CD14-positive monocyte (primary cell): ENCODE data around the gene URB2. TPM values are rescaled to one million over a fixed set of nuclear protein-coding genes. Genes with fewer than 3 reads are reported as not detected.

ENCODE experiments used
- DNase-seq, 3 donors: peaks; one replicate each; pipeline ENCODE4 v3.0.0-alpha.2; 2011 to 2022
- H2AFZ ChIP-seq: 2 replicates; pipeline ENCODE4 v1.6.0; 2012; ENCODE audit warnings: mild to moderate bottlenecking, low read depth, low read length, inconsistent platforms; ENCODE audit not compliant: insufficient read depth, poor library complexity, severe bottlenecking
- H3K27ac ChIP-seq, 2 donors: 1 replicate in 1 of 2; 2 replicates in 1 of 2; pipeline ENCODE4 v1.5.1; 2012 to 2013; ENCODE audit warnings: low read length in 2 of 2, control low read depth in 1 of 2, inconsistent platforms in 1 of 2, low read depth in 1 of 2, mild to moderate bottlenecking in 1 of 2
- H3K27me3 ChIP-seq, 2 donors: one replicate each; pipeline versions ENCODE4 v1.6.0 to v1.6.1; 2011 to 2013; ENCODE audit warnings: low read length in 2 of 2; ENCODE audit not compliant: control insufficient read depth in 2 of 2, insufficient read depth in 2 of 2
- H3K36me3 ChIP-seq, 2 donors: replicated peaks in 1 of 2; 1 replicate in 1 of 2; 2 replicates in 1 of 2; pipeline versions ENCODE4 v1.5.1 to v1.6.1; 2012 to 2013; ENCODE audit warnings: low read length in 2 of 2, control low read depth in 1 of 2, inconsistent platforms in 1 of 2, mild to moderate bottlenecking in 1 of 2; ENCODE audit not compliant: insufficient read depth in 2 of 2, control insufficient read depth in 1 of 2
- H3K4me1 ChIP-seq, 2 donors: 1 replicate in 1 of 2; 2 replicates in 1 of 2; pipeline versions ENCODE4 v1.5.1 to v1.6.1; 2012 to 2013; ENCODE audit warnings: low read length in 2 of 2, control low read depth in 1 of 2, inconsistent platforms in 1 of 2, mild to moderate bottlenecking in 1 of 2, moderate library complexity in 1 of 2; ENCODE audit not compliant: insufficient read depth in 2 of 2, control insufficient read depth in 1 of 2
- H3K4me2 ChIP-seq: replicated peaks from 2 replicates; pipeline ENCODE3; 2012; ENCODE audit warnings: low read length, moderate library complexity, mild to moderate bottlenecking; ENCODE audit not compliant: poor library complexity, severe bottlenecking; ENCODE audit errors: extremely low read depth
- H3K4me3 ChIP-seq, 3 experiments: fragments of 200-600 bp in 1 of 3; sonication (generic) in 1 of 3; replicated peaks in 1 of 3; 1 replicate in 2 of 3; 2 replicates in 1 of 3; pipeline ENCODE4 v1.5.1; 2011 to 2013; ENCODE audit warnings: low read length in 3 of 3, mild to moderate bottlenecking in 3 of 3, control low read depth in 2 of 3, low read depth in 2 of 3, inconsistent platforms in 1 of 3, moderate library complexity in 1 of 3
- H3K79me2 ChIP-seq: 2 replicates; pipeline ENCODE4 v1.6.0; 2012; ENCODE audit warnings: mild to moderate bottlenecking, control low read depth, inconsistent platforms, low read length, moderate library complexity; ENCODE audit not compliant: insufficient read depth
- H3K9ac ChIP-seq: 2 replicates; pipeline ENCODE4 v1.6.0; 2017; ENCODE audit warnings: low read length, mild to moderate bottlenecking; ENCODE audit not compliant: insufficient read depth, poor library complexity, severe bottlenecking
- H3K9me3 ChIP-seq, 2 donors: replicated peaks in 1 of 2; 1 replicate in 1 of 2; 2 replicates in 1 of 2; pipeline versions ENCODE4 v1.5.1 to v1.6.1; 2012 to 2013; ENCODE audit warnings: low read length in 2 of 2, control low read depth in 1 of 2; ENCODE audit not compliant: control insufficient read depth in 1 of 2, insufficient read depth in 1 of 2
- H4K20me1 ChIP-seq: 2 replicates; pipeline ENCODE4 v1.6.0; 2012; ENCODE audit warnings: mild to moderate bottlenecking, low read length, control low read depth, moderate library complexity; ENCODE audit not compliant: insufficient read depth
- H3K27ac Mint-ChIP-seq, 7 donors: one replicate each; pipeline ENCODE4 v1.8.0; 2020; ENCODE audit warnings: mild to moderate bottlenecking in 7 of 7, mixed read lengths in 7 of 7, moderate library complexity in 6 of 7, inconsistent platforms in 2 of 7
- H3K27me3 Mint-ChIP-seq, 3 donors: one replicate each; pipeline ENCODE4 v1.8.0; 2021 to 2022; ENCODE audit warnings: low read depth in 3 of 3, mild to moderate bottlenecking in 3 of 3, mixed read lengths in 3 of 3, moderate library complexity in 3 of 3, inconsistent platforms in 1 of 3
- H3K36me3 Mint-ChIP-seq, 2 donors: one replicate each; pipeline ENCODE4 v1.8.0; 2020; ENCODE audit warnings: mixed read lengths in 2 of 2, inconsistent platforms in 1 of 2, mild to moderate bottlenecking in 1 of 2
- H3K4me1 Mint-ChIP-seq: one replicate; pipeline ENCODE4 v1.8.0; 2020; ENCODE audit warnings: mild to moderate bottlenecking, mixed read lengths
- H3K4me3 Mint-ChIP-seq, 2 donors: one replicate each; pipeline ENCODE4 v1.8.0; 2020; ENCODE audit warnings: mild to moderate bottlenecking in 2 of 2, mixed read lengths in 2 of 2, moderate library complexity in 1 of 2
- H3K9me3 Mint-ChIP-seq, 7 donors: one replicate each; pipeline ENCODE4 v1.8.0; 2020 to 2022; ENCODE audit warnings: mixed read lengths in 7 of 7, mild to moderate bottlenecking in 6 of 7, moderate library complexity in 6 of 7, inconsistent platforms in 2 of 7
- CTCF ChIP-seq: fragments of 200-600 bp; IDR thresholded peaks from one replicate; pipeline ENCODE4 v1.8.0; 2022; ENCODE audit warnings: antibody characterized with exemption, mild to moderate bottlenecking
- WGBS: methylation state at CpG from one replicate; pipeline ENCODE4 v1.1.5; 2013; ENCODE audit warnings: missing lambda C conversion rate; ENCODE audit not compliant: insufficient coverage; 5-methylcytosine and 5-hydroxymethylcytosine counted together
- intact Hi-C, 2 donors: fragments of 100-400 bp; cut with micrococcal nuclease; formaldehyde crosslinking; loops; one replicate each; pipeline versions ENCODE4 v1.15.0 to v1.15.1; 2023
- polyA plus RNA-seq, 3 donors: library from polyadenylated mRNA; depleted of rRNA in 1 of 3; unstranded in 2 of 3; stranded (reverse) in 1 of 3; fragments of 300-500 nt in 2 of 3; fragments of >200 nt in 1 of 3; fragmentation: Illumina TruSeq in 2 of 3; gene quantifications; 1 replicate in 2 of 3; 2 replicates in 1 of 3; pipeline ENCODE4 v1.2.3, GENCODE V29; 2012 to 2021

URB2 gene
- polyA plus RNA-seq, 3 donors, result 0.79 to 2.8 (median 1.5) TPM

- H3K36me3 Mint-ChIP-seq, result peaks cover 14 to 18% of the 10 kb centered on the region in 2 donors
- Histone ChIP-seq H3K27me3 (no peaks in the 10 kb centered on the region), H3K4me1 (no peaks in the 10 kb centered on the region), H3K27ac (no peak overlapping the region), H3K9me3 (no peaks in the 10 kb centered on the region), H3K4me3 (no peak overlapping the region), H3K4me2 (no peak overlapping the region), H3K79me2 (no peaks in the 10 kb centered on the region), H2AFZ (no peak overlapping the region), H4K20me1 (no peaks in the 10 kb centered on the region), H3K9ac (no peak overlapping the region), H3K36me3 (peaks cover 6 to 8% of the 10 kb centered on the region in 2 donors)
- H3K27me3 Mint-ChIP-seq, result peaks cover 0 to 2% (median 0%) of the 10 kb centered on the region in 3 donors
- intact Hi-C loops, result loop anchor here in 1 of 2 donors (5.0 kb wide), 1 partner anchor 648 kb away; no protein-coding TSS in a partner anchor
- peaks cover 2% of the 10 kb centered on the region for H3K4me1 Mint-ChIP-seq
- H3K9me3 Mint-ChIP-seq, result no peaks in the 10 kb centered on the region
- DNase-seq, result no peak
- H3K27ac Mint-ChIP-seq, result no peak overlapping the region
- H3K4me3 Mint-ChIP-seq, result no peak overlapping the region
- TF ChIP-seq CTCF, result no peak
- WGBS, result 71% methylated on average over 8 of the region's 9 CpGs
Observed at GRCh38 chr1:229664133-229664689, 38.2 kb downstream of the URB2 start.

DNA sequence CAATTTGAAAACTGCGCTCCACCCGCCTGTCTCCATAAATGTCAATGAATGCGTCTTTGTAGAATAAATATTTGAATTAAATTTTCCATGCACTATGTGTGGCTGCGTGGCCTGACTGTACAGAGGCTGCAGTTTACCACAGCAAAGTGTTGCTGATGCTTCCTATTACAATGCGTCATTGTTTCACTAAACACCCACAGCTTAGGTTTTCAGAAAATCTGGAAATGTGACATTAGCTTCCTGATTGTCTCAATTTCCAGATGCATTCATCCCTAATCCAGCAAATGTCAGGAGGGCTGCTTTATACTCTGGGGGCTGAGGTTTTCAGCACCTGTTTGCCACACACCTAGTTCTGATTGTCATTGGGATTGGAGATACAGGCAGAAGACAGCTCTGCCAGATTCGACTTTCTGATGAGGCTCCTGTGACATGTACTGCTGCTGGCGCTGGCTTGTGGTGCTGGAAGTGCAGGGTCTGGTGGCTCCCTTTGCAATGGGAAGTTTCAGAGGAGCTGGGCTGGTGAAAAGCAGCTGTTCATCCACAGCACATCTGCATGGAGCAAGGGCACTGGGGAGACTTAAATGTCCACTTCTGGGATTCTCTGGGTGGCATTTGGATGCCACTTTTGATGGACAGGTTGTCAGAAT, 40.0 kb downstream of the URB2 start:
- Mint-ChIP-seq H3K36me3 (peaks cover 5 to 10% of the 10 kb centered on the region in 2 donors), H3K27me3 (peaks cover 0 to 2% (median 0%) of the 10 kb centered on the region in 3 donors), H3K27ac (no peak overlapping the region), H3K9me3 (no peaks in the 10 kb centered on the region), H3K4me1 (peaks cover 2% of the 10 kb centered on the region), H3K4me3 (no peak overlapping the region)
- Histone ChIP-seq H2AFZ (no peak overlapping the region), H3K4me1 (no peaks in the 10 kb centered on the region), H4K20me1 (no peaks in the 10 kb centered on the region), H3K79me2 (no peaks in the 10 kb centered on the region), H3K4me2 (no peak overlapping the region), H3K27me3 (no peaks in the 10 kb centered on the region), H3K9ac (no peak overlapping the region), H3K27ac (no peak overlapping the region), H3K4me3 (no peak overlapping the region), H3K36me3 (no peaks in the 10 kb centered on the region), H3K9me3 (no peaks in the 10 kb centered on the region)
- TF ChIP-seq CTCF, result no peak
- 100% methylated on average over 2 of the region's 7 CpGs for WGBS
- intact Hi-C loops, result no loop called here
- no peak for DNase-seq
